ACHN (cell line): ENCODE results near the gene FXYD2.

ENCODE experiments used
- DNase-seq: peaks from one replicate; pipeline ENCODE4 v3.0.0-alpha.2; 2015
- in situ Hi-C: cut with HindIII; loops from 2 replicates; pipeline ENCODE4 v1.10.0; 2017; ENCODE audit warnings: low sequenced_read_pairs, low pct_ligation_motif_present, low pct_unique_long_range_greater_than_20kb

FXYD2 gene

DNA sequence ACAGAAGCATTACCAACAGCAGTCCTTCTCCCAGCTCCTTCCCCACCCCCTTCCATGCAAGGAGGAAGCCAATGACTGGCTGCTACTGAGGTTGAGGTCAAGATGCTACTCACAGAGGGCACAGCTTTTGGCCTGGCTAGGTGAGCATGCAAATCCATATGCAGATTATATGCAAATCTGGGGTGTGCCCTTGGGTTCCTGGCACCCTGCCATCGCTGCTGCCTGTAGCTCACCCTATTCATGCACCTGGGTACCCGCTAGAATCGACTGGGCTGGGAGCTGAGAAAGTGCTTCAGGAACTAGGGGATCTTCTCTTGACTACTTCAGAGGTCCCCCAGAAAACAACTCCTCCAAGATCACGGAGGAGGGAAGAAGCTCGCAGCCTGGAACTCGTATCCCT is 31.6 kb downstream of the FXYD2 start:
- in situ Hi-C loops = no loop called here
- DNase-seq = no peak

DNA sequence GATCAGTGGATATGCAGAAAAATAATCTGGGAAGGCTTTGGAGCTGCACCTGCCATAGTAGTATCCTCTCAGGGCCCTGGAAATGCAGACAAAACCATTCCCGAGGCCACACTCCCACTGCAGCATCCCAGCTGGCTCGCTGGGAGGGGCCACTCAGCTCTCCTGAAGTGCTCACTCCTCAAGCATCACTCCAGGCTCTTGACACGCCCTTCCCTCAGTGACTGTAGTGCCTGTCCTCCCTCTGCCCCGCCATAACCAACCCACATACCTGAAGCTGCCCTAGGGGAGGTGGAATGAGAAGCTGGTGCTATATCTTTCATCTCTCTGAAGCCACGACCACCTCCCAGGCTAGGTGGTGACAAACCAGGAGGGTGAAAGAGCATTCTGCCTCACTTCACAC is 32.3 kb downstream of the FXYD2 start:
- no peak for DNase-seq
- in situ Hi-C loops = no loop called here

DNA sequence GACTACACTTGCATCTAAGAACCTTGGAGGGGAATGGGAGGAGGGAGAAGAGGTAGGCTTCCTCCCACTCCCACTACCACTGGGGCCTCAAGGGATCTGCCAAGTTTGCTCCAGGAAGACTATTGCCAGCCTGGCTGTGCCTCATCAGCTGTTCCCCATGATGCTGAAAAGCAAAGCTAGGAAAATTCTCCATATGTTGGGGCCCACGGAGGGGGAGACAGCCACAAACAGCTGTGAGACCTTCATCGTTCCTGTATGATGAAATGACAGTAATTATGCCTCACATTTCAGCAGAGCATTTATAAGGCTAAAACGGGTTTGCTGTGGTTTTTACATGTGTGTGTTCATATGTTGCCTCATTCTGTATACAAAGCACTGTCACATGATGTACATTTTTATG is 34.3 kb downstream of the FXYD2 start:
- in situ Hi-C loops = no loop called here

DNA sequence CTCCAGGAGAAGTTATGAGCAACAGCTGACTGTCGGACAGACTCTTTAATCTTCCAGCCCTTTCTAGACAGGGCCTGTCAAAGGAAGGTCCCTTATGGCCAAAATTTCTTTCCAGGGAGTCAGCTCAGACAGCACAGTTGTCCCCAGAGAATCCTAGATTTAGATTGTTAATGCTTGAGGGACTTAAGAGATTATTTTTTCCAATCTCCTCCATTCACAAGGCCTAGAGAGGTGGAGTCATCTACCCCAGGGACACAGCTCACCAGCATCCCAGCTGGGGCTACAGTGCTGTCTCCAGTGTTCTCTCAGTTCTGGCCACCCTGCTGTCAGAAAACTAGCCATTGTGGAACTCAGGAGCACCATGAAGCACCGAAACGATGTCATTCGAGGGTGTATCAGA is 35.3 kb downstream of the FXYD2 start:
- in situ Hi-C loops = no loop called here
- no peak for DNase-seq

More for the DNA sequence above, 34.3 kb downstream of the FXYD2 start:
- no peak for DNase-seq

DNA sequence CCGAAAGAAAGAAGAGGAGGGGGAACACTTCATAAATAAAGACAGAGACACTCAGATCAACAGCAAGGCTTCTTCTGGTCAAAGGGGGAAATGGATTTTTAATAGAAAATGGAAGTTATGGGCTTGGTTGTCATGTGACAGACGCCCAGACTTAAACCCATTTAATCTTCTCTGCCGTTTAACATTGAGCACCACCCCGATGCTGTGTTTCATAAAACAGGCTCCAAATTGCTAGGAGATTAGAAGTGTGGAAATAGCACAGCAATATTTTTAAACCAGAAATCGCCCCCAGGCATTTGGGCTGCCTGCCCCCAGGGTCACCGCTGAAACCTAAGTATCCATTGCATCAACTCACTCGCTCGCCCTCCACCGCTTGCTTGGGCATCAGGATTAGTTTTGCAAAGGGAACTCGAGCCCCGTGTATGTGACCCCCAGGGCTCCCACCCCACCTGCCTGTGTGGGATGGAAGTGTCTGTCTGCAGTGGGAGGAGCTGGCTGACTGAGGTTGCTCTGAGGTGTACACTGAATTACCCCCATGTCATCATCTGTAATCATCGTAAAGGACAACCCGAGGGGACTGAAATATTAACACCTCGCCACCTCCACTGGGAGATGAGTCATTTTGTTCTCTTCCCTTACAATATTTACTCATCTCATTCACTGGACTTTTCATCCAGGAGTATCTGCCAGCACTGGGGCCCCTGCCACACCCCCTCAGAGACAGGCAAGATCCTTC is 38.2 kb downstream of the FXYD2 start:
- in situ Hi-C loops = no loop called here
- DNase-seq = no peak

DNA sequence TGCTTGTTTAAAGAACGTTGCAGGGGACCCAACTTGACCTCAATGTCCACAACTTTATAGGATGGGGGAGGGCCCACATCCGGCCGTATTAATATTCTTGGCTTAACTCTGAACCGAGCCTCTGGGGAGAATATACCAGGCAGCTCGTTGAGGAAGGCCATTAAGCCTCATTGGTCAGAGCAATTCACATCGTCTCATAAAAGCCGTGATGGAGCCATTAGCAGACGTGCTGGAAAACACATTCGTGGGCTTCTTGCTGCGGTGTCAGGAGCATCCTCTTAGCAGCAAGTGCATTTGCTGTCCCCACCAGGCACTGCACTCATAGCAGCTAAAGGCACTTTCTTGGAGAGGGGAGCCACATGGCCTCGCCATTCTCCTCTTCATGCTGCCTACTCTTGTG is 42.4 kb downstream of the FXYD2 start:
- DNase-seq = no peak
- in situ Hi-C loops = no loop called here

DNA sequence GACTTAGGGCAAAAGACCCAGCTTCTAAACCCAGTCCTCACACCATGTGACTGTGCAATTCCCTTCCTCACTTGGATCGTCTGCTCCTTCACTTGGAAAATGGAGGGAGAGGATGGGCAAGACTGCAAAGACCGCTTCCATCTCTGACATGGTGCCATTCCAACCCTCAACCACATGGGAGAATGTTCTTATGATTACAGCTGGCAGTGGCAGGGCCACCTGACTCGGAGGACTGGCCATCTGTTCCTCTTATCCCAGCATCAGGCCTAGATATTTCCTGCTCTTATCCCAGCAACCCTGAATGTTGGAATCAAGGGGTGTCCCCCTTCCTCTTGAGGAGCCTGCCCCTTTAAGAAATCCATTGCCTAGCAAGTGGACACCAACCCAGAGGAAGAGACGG is 42.9 kb downstream of the FXYD2 start:
- in situ Hi-C loops = no loop called here
- DNase-seq = no peak

DNA sequence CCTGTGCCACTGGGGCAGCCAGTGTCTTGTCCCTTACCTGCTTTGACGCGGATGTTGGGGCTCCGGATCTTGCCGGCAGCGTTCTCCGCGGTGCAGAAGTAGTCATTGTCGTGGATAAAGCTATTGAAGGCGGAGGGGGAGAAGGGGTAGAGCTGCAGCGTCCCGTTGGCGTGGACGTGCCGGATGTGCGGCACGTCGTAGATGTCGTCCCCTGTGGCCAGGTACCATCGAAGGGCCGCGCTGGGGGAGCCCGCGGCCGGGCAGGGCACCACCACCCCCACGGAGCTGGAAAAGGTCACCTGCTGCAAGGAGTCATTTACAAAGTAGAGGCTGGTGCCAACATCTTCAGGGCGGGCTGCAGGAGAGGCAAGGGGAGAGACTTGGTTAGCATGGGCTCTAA is 44.1 kb downstream of the FXYD2 start:
- DNase-seq = no peak
- in situ Hi-C loops = no loop called here

DNA sequence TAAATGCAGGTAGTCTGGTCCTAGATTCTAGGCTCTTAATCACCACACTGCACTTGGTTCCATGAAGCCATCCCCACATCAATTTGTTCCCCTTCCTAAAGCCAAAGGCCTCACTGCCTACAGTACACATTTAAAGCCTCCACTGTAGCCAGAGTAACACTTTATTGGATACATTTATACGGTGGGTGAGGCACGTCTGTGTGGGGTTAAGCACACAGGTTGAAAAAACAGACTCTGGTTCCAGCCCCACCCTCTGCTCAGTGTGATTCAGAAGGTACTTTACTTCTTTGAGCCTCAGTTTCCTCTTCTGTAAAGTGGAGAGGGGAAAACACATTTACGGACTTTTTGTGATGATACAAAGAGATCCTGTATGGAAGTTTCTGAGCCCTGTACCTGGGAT is 50.0 kb downstream of the FXYD2 start:
- in situ Hi-C loops = no loop called here
- DNase-seq = no peak

DNA sequence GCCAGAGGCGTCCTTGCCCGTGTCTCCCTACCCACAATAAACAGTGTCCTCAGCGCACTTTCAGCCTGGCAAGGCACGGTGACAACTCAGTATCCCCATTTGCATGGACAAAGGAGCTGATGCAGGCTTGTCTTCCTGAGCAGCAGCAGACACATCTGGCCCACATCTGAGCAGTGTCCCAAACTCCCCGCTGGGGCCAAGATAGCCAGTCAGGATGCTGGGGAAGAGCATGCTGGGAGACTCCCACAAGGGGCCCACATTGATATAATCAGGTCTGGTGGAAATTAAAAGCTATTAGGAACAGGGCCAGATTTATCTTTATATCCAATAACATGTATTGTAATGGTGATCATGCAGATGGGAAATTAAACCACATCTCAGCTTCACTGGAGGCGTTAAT is 52.2 kb downstream of the FXYD2 start:
- DNase-seq = no peak
- in situ Hi-C loops = no loop called here

DNA sequence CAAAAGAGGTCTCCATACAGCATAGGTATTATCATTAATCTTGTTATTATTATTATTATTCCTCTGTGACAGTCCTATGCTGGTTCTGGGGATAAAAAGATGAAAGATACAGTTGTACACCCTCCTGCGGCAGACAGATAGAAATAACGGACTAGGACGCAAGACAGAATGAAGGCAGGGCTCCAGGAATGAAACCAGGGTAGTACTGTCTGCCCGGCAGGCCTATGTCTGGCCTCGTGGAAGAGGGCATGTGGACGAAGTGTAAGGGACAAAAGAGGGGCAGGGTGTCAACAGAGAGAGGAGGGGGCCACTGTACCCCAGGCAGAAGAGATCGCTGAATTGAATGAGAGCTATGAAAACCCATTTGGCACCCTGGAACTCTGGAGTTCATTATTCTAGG is 52.7 kb downstream of the FXYD2 start:
- in situ Hi-C loops = no loop called here

DNA sequence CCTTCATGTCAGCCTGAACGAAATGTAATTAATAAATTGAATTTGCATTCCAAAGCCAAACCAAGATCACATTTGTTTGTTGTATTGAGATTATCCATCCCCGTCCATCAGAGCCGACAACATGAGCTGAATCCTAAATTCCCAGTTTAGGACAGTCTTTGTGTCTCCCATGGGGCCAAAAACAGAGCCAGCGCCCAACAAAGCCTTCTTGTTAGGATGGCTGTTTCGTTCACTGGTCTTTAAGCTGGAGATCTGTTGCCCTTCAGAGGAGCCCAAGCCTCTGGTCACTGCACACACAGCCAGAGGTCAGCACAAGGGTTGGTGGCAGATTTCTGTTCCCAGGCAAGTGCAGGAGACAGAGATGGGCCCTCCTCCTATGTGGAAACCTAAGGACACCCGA is 53.3 kb downstream of the FXYD2 start:
- no peak for DNase-seq
- in situ Hi-C loops = no loop called here

More for the DNA sequence above, 52.7 kb downstream of the FXYD2 start:
- no peak for DNase-seq

DNA sequence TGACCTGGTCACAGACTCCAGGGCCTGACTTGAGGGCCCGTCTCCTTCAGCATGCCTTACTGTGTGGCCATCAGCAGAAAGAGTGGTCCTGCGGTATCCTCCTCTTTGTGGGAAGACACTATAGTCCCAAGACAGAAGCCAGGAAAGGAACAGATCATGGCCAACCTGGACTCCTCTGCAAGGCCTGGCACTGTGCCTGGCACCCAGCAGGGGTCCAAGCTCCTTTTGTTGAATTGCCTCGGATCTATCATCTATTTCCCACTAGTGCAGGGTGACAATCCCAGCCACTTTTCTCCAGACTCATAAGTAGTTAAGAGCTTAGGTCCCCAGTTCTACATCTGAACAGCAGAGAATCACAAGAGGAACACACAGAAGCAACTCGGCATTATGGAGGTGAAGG is 54.5 kb downstream of the FXYD2 start:
- in situ Hi-C loops = no loop called here
- DNase-seq = no peak
